Parathyroid adenoma (tissue), 2 donors: ENCODE data around the gene GTPBP2.

Experiments used
- H2AFZ ChIP-seq: fragments of 300-600 bp; sonication (generic); one replicate; pipeline ENCODE4 v1.7.0; 2017; ENCODE audit warnings: antibody characterized with exemption, mild to moderate bottlenecking
- H3K27ac ChIP-seq: fragments of 300-600 bp; sonication (generic); one replicate; pipeline ENCODE4 v1.7.0; 2017
- H3K27me3 ChIP-seq: fragments of 300-600 bp; sonication (generic); one replicate; pipeline ENCODE4 v1.7.0; 2017; ENCODE audit warnings: low read length; ENCODE audit not compliant: control insufficient read depth, insufficient read depth
- H3K36me3 ChIP-seq: fragments of 300-600 bp; sonication (generic); one replicate; pipeline ENCODE4 v1.7.0; 2017; ENCODE audit warnings: low read length; ENCODE audit not compliant: control insufficient read depth, insufficient read depth
- H3K4me1 ChIP-seq: fragments of 300-600 bp; sonication (generic); one replicate; pipeline ENCODE4 v1.7.0; 2017; ENCODE audit warnings: control low read depth
- H3K4me2 ChIP-seq: fragments of 300-600 bp; sonication (generic); one replicate; pipeline ENCODE4 v1.7.0; 2017; ENCODE audit warnings: low read length
- H3K4me3 ChIP-seq: fragments of 300-600 bp; sonication (generic); one replicate; pipeline ENCODE4 v1.7.0; 2017; ENCODE audit warnings: low read depth, low read length
- H3K79me2 ChIP-seq: fragments of 300-600 bp; sonication (generic); one replicate; pipeline ENCODE4 v1.7.0; 2017; ENCODE audit warnings: control low read depth
- H3K9ac ChIP-seq: fragments of 300-600 bp; sonication (generic); one replicate; pipeline ENCODE4 v1.7.0; 2017; ENCODE audit warnings: mild to moderate bottlenecking
- H3K9me3 ChIP-seq: fragments of 300-600 bp; sonication (generic); one replicate; pipeline ENCODE4 v1.7.0; 2017; ENCODE audit warnings: low read length; ENCODE audit not compliant: control insufficient read depth
- CTCF ChIP-seq: fragments of 300-600 bp; sonication (generic); IDR thresholded peaks from one replicate; pipeline ENCODE4 v1.7.0; 2017; ENCODE audit warnings: antibody characterized with exemption, mild to moderate bottlenecking
- donor health status: primary hyperparathyroidism.

GTPBP2 gene

GRCh38 chr6:43570876-43571441 is 58.1 kb downstream of the GTPBP2 start:
- Histone ChIP-seq H2AFZ (no peak overlapping the region), H3K4me3 (no peak overlapping the region), H3K27ac (no peak overlapping the region), H3K79me2 (peaks cover 3% of the 10 kb centered on the region), H3K9me3 (no peaks in the 10 kb centered on the region), H3K9ac (no peak overlapping the region), H3K27me3 (no peaks in the 10 kb centered on the region), H3K4me2 (no peak overlapping the region), H3K36me3 (no peaks in the 10 kb centered on the region), H3K4me1 (no peaks in the 10 kb centered on the region)
- no peak for TF ChIP-seq CTCF
